Upper lobe of right lung (tissue), 1 donor: ENCODE data around the gene CPD. TPM values are rescaled to one million over a fixed set of nuclear protein-coding genes. Genes with fewer than 3 reads are reported as not detected.
"Not testable (repeated sequence)": the region's sequence is repeated elsewhere in the genome, so short reads cannot be mapped to it uniquely, and the experiment has no call there.

Experiments used
- ATAC-seq: fragments of 200-7000 bp; cut with Tn5 transposase; one replicate; pipeline ENCODE4 v1.9.1; 2020; ENCODE audit warnings: mild to moderate bottlenecking, moderate library complexity
- DNase-seq: peaks from one replicate; pipeline ENCODE4 v3.0.0-alpha.2; 2020
- H3K27ac ChIP-seq: fragments of 200-600 bp; one replicate; pipeline ENCODE4 v1.8.0; 2022
- H3K27me3 ChIP-seq: fragments of 200-600 bp; one replicate; pipeline ENCODE4 v1.8.0; 2022; ENCODE audit warnings: mild to moderate bottlenecking
- H3K36me3 ChIP-seq: fragments of 200-600 bp; one replicate; pipeline ENCODE4 v1.8.0; 2022
- H3K4me1 ChIP-seq: fragments of 200-600 bp; one replicate; pipeline ENCODE4 v1.8.0; 2022
- H3K4me3 ChIP-seq: fragments of 200-600 bp; one replicate; pipeline ENCODE4 v1.8.0; 2022; ENCODE audit warnings: mild to moderate bottlenecking
- H3K9me3 ChIP-seq: fragments of 200-600 bp; one replicate; pipeline ENCODE4 v1.8.0; 2022
- intact Hi-C: fragments of 100-400 bp; cut with DNase I; formaldehyde crosslinking; loops from one replicate; pipeline ENCODE4 v1.11.0; 2022
- total RNA-seq: library from RNA; stranded (reverse); fragmentation: NEBNext Ultra II Directional; extraction: Animal tissue kit (Norgen Biotek cat#: 25700); gene quantifications from one replicate; pipeline ENCODE4 v1.2.1, GENCODE V29; 2021
- TF ChIP-seq, protein P1 (sequence below): fragments of 200-600 bp; IDR thresholded peaks from one replicate; pipeline ENCODE4 v1.8.0; 2022; ENCODE audit warnings: antibody characterized with exemption
- donor health status: DM: no; HTN: yes; CAD: no; lungs with severe emphysema.

CPD gene
- total RNA-seq, 1 donor from 2014 or later, result 75.3 TPM

GRCh38 chr17:30449480-30449879 is 70.8 kb downstream of the CPD start:
- Histone ChIP-seq H3K36me3 (peaks cover 38% of the 10 kb centered on the region), H3K4me1 (no peaks in the 10 kb centered on the region), H3K4me3 (no peak overlapping the region), H3K9me3 (no peaks in the 10 kb centered on the region), H3K27me3 (no peaks in the 10 kb centered on the region), H3K27ac (no peak overlapping the region)
- no peak for ATAC-seq
- TF ChIP-seq, protein P1, sequence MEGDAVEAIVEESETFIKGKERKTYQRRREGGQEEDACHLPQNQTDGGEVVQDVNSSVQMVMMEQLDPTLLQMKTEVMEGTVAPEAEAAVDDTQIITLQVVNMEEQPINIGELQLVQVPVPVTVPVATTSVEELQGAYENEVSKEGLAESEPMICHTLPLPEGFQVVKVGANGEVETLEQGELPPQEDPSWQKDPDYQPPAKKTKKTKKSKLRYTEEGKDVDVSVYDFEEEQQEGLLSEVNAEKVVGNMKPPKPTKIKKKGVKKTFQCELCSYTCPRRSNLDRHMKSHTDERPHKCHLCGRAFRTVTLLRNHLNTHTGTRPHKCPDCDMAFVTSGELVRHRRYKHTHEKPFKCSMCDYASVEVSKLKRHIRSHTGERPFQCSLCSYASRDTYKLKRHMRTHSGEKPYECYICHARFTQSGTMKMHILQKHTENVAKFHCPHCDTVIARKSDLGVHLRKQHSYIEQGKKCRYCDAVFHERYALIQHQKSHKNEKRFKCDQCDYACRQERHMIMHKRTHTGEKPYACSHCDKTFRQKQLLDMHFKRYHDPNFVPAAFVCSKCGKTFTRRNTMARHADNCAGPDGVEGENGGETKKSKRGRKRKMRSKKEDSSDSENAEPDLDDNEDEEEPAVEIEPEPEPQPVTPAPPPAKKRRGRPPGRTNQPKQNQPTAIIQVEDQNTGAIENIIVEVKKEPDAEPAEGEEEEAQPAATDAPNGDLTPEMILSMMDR, result no peak
- no peak for DNase-seq
- intact Hi-C loops, result no loop called here

- TF ChIP-seq, protein P1, result no peak
- Histone ChIP-seq H3K36me3 (peaks cover 42% of the 10 kb centered on the region), H3K27ac (no peak overlapping the region), H3K4me3 (no peak overlapping the region), H3K4me1 (no peaks in the 10 kb centered on the region), H3K9me3 (no peaks in the 10 kb centered on the region), H3K27me3 (no peaks in the 10 kb centered on the region)
- intact Hi-C loops, result no loop called here
- no peak for DNase-seq
- ATAC-seq, result peak; percentile 16
Measured at GRCh38 chr17:30450125-30451027, 71.6 kb downstream of the CPD start.

DNA sequence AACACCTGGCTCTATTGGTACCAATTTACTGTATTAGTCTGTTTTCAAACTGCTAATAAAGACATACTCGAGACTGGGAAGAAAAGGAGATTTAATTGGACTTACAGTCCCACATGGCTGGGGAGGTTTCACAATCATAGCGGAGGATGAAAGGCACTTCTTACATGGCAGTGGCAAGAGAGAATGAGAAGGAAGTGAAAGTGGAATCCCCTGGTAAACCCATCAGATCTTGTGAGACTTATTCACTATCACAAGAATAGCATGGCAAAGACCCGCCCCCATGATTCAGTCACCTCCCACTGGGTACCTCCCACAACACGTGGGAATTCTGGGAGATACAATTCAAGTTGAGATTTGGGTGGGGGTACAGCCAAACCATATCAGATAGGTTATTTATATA is 75.9 kb downstream of the CPD start:
- peak; percentile 28 for ATAC-seq
- intact Hi-C loops, result no loop called here
- Histone ChIP-seq H3K9me3 (no peaks in the 10 kb centered on the region), H3K4me1 (no peaks in the 10 kb centered on the region), H3K27ac (no peak overlapping the region), H3K27me3 (no peaks in the 10 kb centered on the region), H3K36me3 (peaks cover 53% of the 10 kb centered on the region), H3K4me3 (no peak overlapping the region)
- no peak for DNase-seq
- TF ChIP-seq, protein P1, result no peak

GRCh38 chr17:30458371-30458770 is 79.6 kb downstream of the CPD start:
- Histone ChIP-seq H3K27me3 (no peaks in the 10 kb centered on the region), H3K4me1 (no peaks in the 10 kb centered on the region), H3K36me3 (peaks cover 63% of the 10 kb centered on the region), H3K27ac (no peak overlapping the region), H3K9me3 (no peaks in the 10 kb centered on the region), H3K4me3 (no peak overlapping the region)
- TF ChIP-seq, protein P1, result no peak
- intact Hi-C loops, result no loop called here
- no peak for DNase-seq
- no peak for ATAC-seq

- H3K4me3 ChIP-seq, H3K27ac ChIP-seq, DNase-seq, intact Hi-C loops, H3K4me1 ChIP-seq, H3K9me3 ChIP-seq, H3K27me3 ChIP-seq, ATAC-seq: not testable (repeated sequence)
- peaks cover 68% of the 10 kb centered on the region for H3K36me3 ChIP-seq
Measured at GRCh38 chr17:30458797-30459413, 80.2 kb downstream of the CPD start.

GRCh38 chr17:30468465-30468864 is 89.7 kb downstream of the CPD start:
- intact Hi-C loops, result no loop called here
- Histone ChIP-seq H3K4me1 (no peaks in the 10 kb centered on the region), H3K4me3 (no peak overlapping the region), H3K27me3 (no peaks in the 10 kb centered on the region), H3K36me3 (peaks cover 36% of the 10 kb centered on the region), H3K27ac (no peak overlapping the region), H3K9me3 (no peaks in the 10 kb centered on the region)
- ATAC-seq (no peak), DNase-seq (no peak)
- TF ChIP-seq, protein P1, result no peak
